Spleen (tissue), 11 donors: ENCODE data around the gene MMEL1. TPM values are rescaled to one million over a fixed set of nuclear protein-coding genes. Genes with fewer than 3 reads are reported as not detected.
A peak's percentile ranks its signal among the peaks of the same experiment; 100 is the strongest.

Source experiments
- DNase-seq: peaks from one replicate; pipeline ENCODE4 v3.0.0-alpha.2; 2020
- H3K27ac ChIP-seq, 8 donors: fragments of 200-600 bp; sonication (generic) in 7 of 8; 1 replicate in 4 of 8; 2 replicates in 4 of 8; pipeline versions ENCODE4 v1.5.0 to v1.8.0; 2016 to 2021; ENCODE audit warnings: inconsistent platforms in 4 of 8, mild to moderate bottlenecking in 4 of 8, moderate library complexity in 1 of 8
- H3K27me3 ChIP-seq, 7 donors: fragments of 200-600 bp; sonication (generic) in 6 of 7; replicated peaks in 1 of 7; 1 replicate in 4 of 7; 2 replicates in 3 of 7; pipeline versions ENCODE4 v1.5.0 to v1.8.0; 2016 to 2021; ENCODE audit warnings: inconsistent platforms in 3 of 7, mild to moderate bottlenecking in 1 of 7
- H3K36me3 ChIP-seq, 6 donors: fragments of 200-600 bp; sonication (generic) in 5 of 6; 1 replicate in 4 of 6; 2 replicates in 2 of 6; pipeline versions ENCODE4 v1.5.0 to v1.8.0; 2016 to 2021; ENCODE audit warnings: inconsistent platforms in 2 of 6
- H3K4me1 ChIP-seq, 6 donors: fragments of 200-600 bp; sonication (generic) in 5 of 6; 1 replicate in 3 of 6; 2 replicates in 3 of 6; pipeline versions ENCODE4 v1.5.0 to v1.8.0; 2016 to 2021; ENCODE audit warnings: inconsistent platforms in 3 of 6
- H3K4me3 ChIP-seq, 8 donors: fragments of 200-600 bp; sonication (generic) in 7 of 8; 1 replicate in 4 of 8; 2 replicates in 4 of 8; pipeline versions ENCODE4 v1.5.0 to v1.8.0; 2016 to 2021; ENCODE audit warnings: inconsistent platforms in 4 of 8, mild to moderate bottlenecking in 4 of 8, moderate library complexity in 2 of 8
- H3K9me3 ChIP-seq, 8 donors: fragments of 200-600 bp; sonication (generic) in 7 of 8; 1 replicate in 4 of 8; 2 replicates in 4 of 8; pipeline versions ENCODE4 v1.5.0 to v1.8.0; 2016 to 2021; ENCODE audit warnings: inconsistent platforms in 4 of 8
- CTCF ChIP-seq, 11 experiments: fragments of 200-600 bp in 7 of 11; fragments of 450-650 bp in 4 of 11; sonication (generic) in 4 of 11; IDR thresholded peaks in 8 of 11; conservative IDR thresholded peaks in 3 of 11; 1 replicate in 7 of 11; 2 replicates in 4 of 11; pipeline versions ENCODE4 v1.4.0 to v1.8.0; 2016 to 2021; ENCODE audit warnings: antibody characterized with exemption in 11 of 11, inconsistent platforms in 4 of 11, mild to moderate bottlenecking in 1 of 11
- POLR2A ChIP-seq, 3 donors: fragments of 450-650 bp; IDR thresholded peaks; one replicate each; pipeline ENCODE4 v1.5.1; 2017; ENCODE audit warnings: antibody characterized with exemption in 3 of 3, mild to moderate bottlenecking in 1 of 3
- POLR2AphosphoS5 ChIP-seq, 3 donors: sonication (generic); formaldehyde crosslinking; IDR thresholded peaks; one replicate each; pipeline ENCODE4 v1.5.1; 2017; ENCODE audit warnings: antibody characterized with exemption in 3 of 3
- WGBS, 5 donors: extraction: QIAGEN DNeasy Blood & Tissue Kit in 3 of 5; methylation state at CpG; one replicate each; pipeline versions ENCODE4 v1.1.5 to v1.1.7; 2013 to 2018; 5-methylcytosine and 5-hydroxymethylcytosine counted together
- intact Hi-C: fragments of 100-400 bp; cut with DNase I; formaldehyde crosslinking; loops from one replicate; pipeline ENCODE4 v1.15.0; 2023; ENCODE audit warnings: low total_unique reads
- polyA plus RNA-seq, 3 donors: library from polyadenylated mRNA; stranded (reverse); fragments of 200-250 nt; gene quantifications; one replicate each; pipeline ENCODE4 v1.2.1, GENCODE V29; 2013
- total RNA-seq, 7 donors: library from RNA; depleted of rRNA in 3 of 7; stranded (reverse); fragments of >200 nt in 3 of 7; fragmentation: NEBNext Ultra II Directional in 4 of 7; extraction: Animal tissue kit (Norgen Biotek cat#: 25700) in 4 of 7; gene quantifications; one replicate each; pipeline versions ENCODE4 v1.1.0 to v1.2.1, GENCODE V29; 2016 to 2021
- donor health status: healthy with polysubstance abuse.
- donor health status: DM: no; HTN: no; CAD: no; lungs with moderate emphysema.
- donor health status: DM: no; HTN: no; CAD: no.
- donor health status: Bipolar disorder and iron deficiency.
- donor health status: healthy.
- donor health status: DM: no; HTN: no; CAD: no.
- donor health status: DM: yes; HTN: yes; CAD: no.

Gene MMEL1
- total and polyA plus RNA-seq, 10 donors: 1.9 to 6.4 (median 3.3) TPM; not detected in 1

GRCh38 chr1:2611031-2611501 is 21.8 kb downstream of the MMEL1 start:
- H3K9me3 ChIP-seq: peaks cover 0 to 32% (median 29%) of the 10 kb centered on the region in 8 donors
- no peaks in the 10 kb centered on the region for H3K36me3 ChIP-seq
- H3K27me3 ChIP-seq: peaks cover 0 to 38% (median 8%) of the 10 kb centered on the region in 7 donors
- H3K27ac ChIP-seq: no peak overlapping the region
- no peak for TF ChIP-seq POLR2A (IDR thresholded peaks at IDR 0.05)
- no peak for TF ChIP-seq POLR2AphosphoS5 (IDR thresholded peaks at IDR 0.05)
- no peak for TF ChIP-seq CTCF (IDR thresholded peaks at IDR 0.05 in 8 of 11, conservative IDR thresholded peaks at IDR 0.05 in 3 of 11)
- peak; percentile 69 for DNase-seq
- H3K4me1 ChIP-seq: peaks cover 0 to 6% (median 0%) of the 10 kb centered on the region in 6 donors
- intact Hi-C loops: no loop called here
- peak overlapping the region in 2 of 8 donors; percentile 3 to 38 for H3K4me3 ChIP-seq
- 15 to 26% (median 20%) methylated on average over 15 to 24 of the region's 24 CpGs for WGBS, 5 donors

- H3K4me1 ChIP-seq: peaks cover 0 to 6% (median 0%) of the 10 kb centered on the region in 6 donors
- WGBS, 5 donors: 74 to 86% (median 82%) methylated on average over 20 to 21 of the region's 21 CpGs
- no peak for TF ChIP-seq POLR2AphosphoS5 (IDR thresholded peaks at IDR 0.05)
- TF ChIP-seq POLR2A (IDR thresholded peaks at IDR 0.05): no peak
- TF ChIP-seq CTCF (IDR thresholded peaks at IDR 0.05 in 8 of 11, conservative IDR thresholded peaks at IDR 0.05 in 3 of 11): no peak
- DNase-seq: peak; percentile 47
- no peak overlapping the region for H3K4me3 ChIP-seq
- intact Hi-C loops: no loop called here
- H3K36me3 ChIP-seq: no peaks in the 10 kb centered on the region
- H3K27ac ChIP-seq: no peak overlapping the region
- peaks cover 0 to 24% (median 21%) of the 10 kb centered on the region in 8 donors for H3K9me3 ChIP-seq
- H3K27me3 ChIP-seq: peaks cover 0 to 46% (median 8%) of the 10 kb centered on the region in 7 donors
Observed at GRCh38 chr1:2610036-2610959, 22.5 kb downstream of the MMEL1 start.

GRCh38 chr1:2609319-2610035 is 23.3 kb downstream of the MMEL1 start:
- Histone ChIP-seq H3K4me3 (no peak overlapping the region), H3K4me1 (peaks cover 0 to 6% (median 0%) of the 10 kb centered on the region in 6 donors), H3K27ac (no peak overlapping the region), H3K27me3 (peaks cover 0 to 54% (median 8%) of the 10 kb centered on the region in 7 donors), H3K9me3 (peaks cover 0 to 16% (median 14%) of the 10 kb centered on the region in 8 donors), H3K36me3 (no peaks in the 10 kb centered on the region)
- TF ChIP-seq POLR2A (IDR thresholded peaks at IDR 0.05) (no peak), POLR2AphosphoS5 (IDR thresholded peaks at IDR 0.05) (no peak), CTCF (IDR thresholded peaks at IDR 0.05 in 8 of 11, conservative IDR thresholded peaks at IDR 0.05 in 3 of 11) (no peak)
- peak; percentile 72 for DNase-seq
- WGBS, 5 donors: 87 to 89% (median 88%) methylated on average over 22 to 34 of the region's 34 CpGs
- intact Hi-C loops: no loop called here
